H1 (cell line): ENCODE data around the gene ADH1B. TPM values are rescaled to one million over a fixed set of nuclear protein-coding genes. Genes with fewer than 3 reads are reported as not detected.

ENCODE experiments used
- CTCF ChIA-PET: fragments of 300-600 bp; sonication (Branson Sonifier 250); formaldehyde crosslinking; loops from one replicate; lab custom pipeline; 2021; ENCODE audit not compliant: partially characterized antibody; lab: Charles Lee
- POLR2A ChIA-PET: fragments of 300-600 bp; sonication (Branson Sonifier 250); formaldehyde crosslinking; loops from one replicate; lab custom pipeline; 2021; ENCODE audit warnings: inconsistent platforms; ENCODE audit not compliant: partially characterized antibody; lab: Charles Lee
- DNase-seq, 2 experiments: peaks; one replicate each; pipeline versions ENCODE4 v3.0.0 to v3.0.0-alpha.2; 2010 to 2022; ENCODE audit warnings: low spot score in 2 of 2, low read depth in 1 of 2, mixed read lengths in 1 of 2
- FAIRE-seq: peaks from 2 replicates; lab custom pipeline; 2011; peaks lifted over from hg19 to GRCh38; lab: Jason Lieb, UNC
- H2AFZ ChIP-seq: 2 replicates; pipeline ENCODE4 v1.8.1; 2012; ENCODE audit warnings: low read length, inconsistent platforms
- H2AK5ac ChIP-seq: 2 replicates; pipeline ENCODE4 v1.6.1; 2013; ENCODE audit warnings: low read depth, low read length
- H2BK120ac ChIP-seq: replicated peaks from 2 replicates; pipeline ENCODE3; 2013; ENCODE audit warnings: low read depth, low read length, inconsistent platforms
- H2BK12ac ChIP-seq: 2 replicates; pipeline ENCODE4 v1.6.1; 2013; ENCODE audit warnings: low read depth, low read length
- H2BK15ac ChIP-seq: 2 replicates; pipeline ENCODE4 v1.6.1; 2013; ENCODE audit warnings: low read length
- H2BK20ac ChIP-seq: 2 replicates; pipeline ENCODE4 v1.6.1; 2013; ENCODE audit warnings: low read length
- H2BK5ac ChIP-seq: 2 replicates; pipeline ENCODE4 v1.6.1; 2013; ENCODE audit warnings: low read depth, low read length
- H3K14ac ChIP-seq: 2 replicates; pipeline ENCODE4 v1.6.1; 2013; ENCODE audit warnings: inconsistent platforms; ENCODE audit not compliant: insufficient read length
- H3K18ac ChIP-seq: 2 replicates; pipeline ENCODE4 v1.6.1; 2013; ENCODE audit warnings: low read length; ENCODE audit errors: extremely low read depth
- H3K23ac ChIP-seq: 2 replicates; pipeline ENCODE4 v1.6.1; 2013; ENCODE audit warnings: inconsistent platforms; ENCODE audit not compliant: insufficient read length
- H3K23me2 ChIP-seq: 2 replicates; pipeline ENCODE4 v1.6.1; 2013; ENCODE audit warnings: low read depth, low read length
- H3K27ac ChIP-seq: 2 replicates; pipeline ENCODE4 v1.6.1; 2011; ENCODE audit warnings: low read depth, low read length, inconsistent platforms
- H3K27me3 ChIP-seq, 4 experiments: replicated peaks in 1 of 4; 1 replicate in 1 of 4; 2 replicates in 3 of 4; pipeline versions ENCODE4 v1.6.1 to v1.8.1; 2011 to 2013; ENCODE audit warnings: low read length in 3 of 4, mild to moderate bottlenecking in 3 of 4, inconsistent platforms in 2 of 4, mixed read lengths in 2 of 4, moderate library complexity in 1 of 4; ENCODE audit not compliant: control insufficient read depth in 3 of 4, insufficient read depth in 3 of 4; ENCODE audit errors: extremely low read depth in 1 of 4
- H3K36me3 ChIP-seq, 4 experiments: 2 replicates each; pipeline versions ENCODE4 v1.6.1 to v1.8.1; 2011 to 2013; ENCODE audit warnings: mild to moderate bottlenecking in 4 of 4, low read length in 3 of 4, moderate library complexity in 2 of 4, control low read depth in 1 of 4, inconsistent platforms in 1 of 4; ENCODE audit not compliant: insufficient read depth in 4 of 4, control insufficient read depth in 2 of 4
- H3K4ac ChIP-seq: replicated peaks from 2 replicates; pipeline ENCODE3; 2013; ENCODE audit warnings: low read length, low read depth, mixed read lengths, inconsistent platforms; ENCODE audit not compliant: insufficient read length
- H3K4me1 ChIP-seq, 4 experiments: replicated peaks in 1 of 4; 1 replicate in 1 of 4; 2 replicates in 3 of 4; pipeline versions ENCODE4 v1.6.1 to v1.8.1; 2011 to 2013; ENCODE audit warnings: low read length in 3 of 4, inconsistent platforms in 2 of 4, mixed read lengths in 1 of 4; ENCODE audit not compliant: insufficient read depth in 4 of 4, control insufficient read depth in 3 of 4
- H3K4me2 ChIP-seq, 2 experiments: 2 replicates each; pipeline versions ENCODE4 v1.6.1 to v1.8.1; 2011 to 2013; ENCODE audit warnings: low read depth in 2 of 2, low read length in 2 of 2, control low read depth in 1 of 2, inconsistent platforms in 1 of 2, mild to moderate bottlenecking in 1 of 2; ENCODE audit not compliant: insufficient read depth in 1 of 2
- H3K4me3 ChIP-seq, 4 experiments: fragments of 200-600, 300-600 bp in 1 of 4; sonication (generic), shearing (Covaris generic), sonication (Bioruptor Twin) in 1 of 4; 2 replicates each; pipeline versions ENCODE4 v1.5.1 to v1.8.1; 2011 to 2016; ENCODE audit warnings: low read length in 4 of 4, low read depth in 3 of 4, control low read depth in 2 of 4, inconsistent platforms in 2 of 4, mild to moderate bottlenecking in 2 of 4, mixed read lengths in 1 of 4, moderate library complexity in 1 of 4; ENCODE audit not compliant: insufficient read depth in 2 of 4; ENCODE audit errors: extremely low read depth in 1 of 4
- H3K56ac ChIP-seq: replicated peaks from 2 replicates; pipeline ENCODE3; 2013; ENCODE audit warnings: low read depth, mild to moderate bottlenecking, mixed read lengths, low read length, inconsistent platforms; ENCODE audit not compliant: insufficient read length
- H3K79me1 ChIP-seq: 2 replicates; pipeline ENCODE4 v1.6.1; 2013; ENCODE audit warnings: low read depth, low read length, control low read depth
- H3K79me2 ChIP-seq, 2 experiments: 2 replicates each; pipeline versions ENCODE4 v1.6.1 to v1.8.1; 2012 to 2013; ENCODE audit warnings: low read length in 2 of 2, mild to moderate bottlenecking in 2 of 2, inconsistent platforms in 1 of 2; ENCODE audit not compliant: insufficient read depth in 2 of 2, control insufficient read depth in 1 of 2
- H3K9ac ChIP-seq, 4 experiments: replicated peaks in 1 of 4; 1 replicate in 1 of 4; 2 replicates in 3 of 4; pipeline versions ENCODE4 v1.6.1 to v1.8.1; 2011 to 2013; ENCODE audit warnings: low read depth in 3 of 4, low read length in 3 of 4, control low read depth in 2 of 4, mild to moderate bottlenecking in 2 of 4, moderate library complexity in 2 of 4, inconsistent platforms in 1 of 4; ENCODE audit errors: extremely low read depth in 1 of 4
- H3K9me3 ChIP-seq, 2 experiments: 2 replicates each; pipeline versions ENCODE4 v1.6.1 to v1.8.1; 2012 to 2013; ENCODE audit warnings: mild to moderate bottlenecking in 2 of 2, moderate library complexity in 2 of 2, control low read depth in 1 of 2, inconsistent platforms in 1 of 2, low read depth in 1 of 2, low read length in 1 of 2, mixed read lengths in 1 of 2; ENCODE audit not compliant: insufficient read depth in 2 of 2
- H4K20me1 ChIP-seq, 2 experiments: replicated peaks in 1 of 2; 2 replicates each; pipeline versions ENCODE3 to v1.8.1; 2011 to 2013; ENCODE audit warnings: inconsistent platforms in 2 of 2, low read length in 2 of 2, mild to moderate bottlenecking in 1 of 2; ENCODE audit not compliant: insufficient read depth in 2 of 2, control insufficient read depth in 1 of 2
- H4K5ac ChIP-seq: 2 replicates; pipeline ENCODE4 v1.6.1; 2013; ENCODE audit warnings: low read length, low read depth, mixed read lengths, inconsistent platforms; ENCODE audit not compliant: insufficient read length
- H4K8ac ChIP-seq: 2 replicates; pipeline ENCODE4 v1.8.0; 2013; ENCODE audit warnings: mild to moderate bottlenecking, moderate library complexity, low read length, inconsistent platforms; ENCODE audit not compliant: insufficient read depth; ENCODE audit errors: extremely low read depth
- H4K91ac ChIP-seq: replicated peaks from 2 replicates; pipeline ENCODE3; 2013; ENCODE audit warnings: low read length, mixed read lengths, inconsistent platforms; ENCODE audit not compliant: insufficient read length
- CREB1 ChIP-seq: IDR thresholded peaks from 2 replicates; pipeline ENCODE4 v1.6.1; 2012; ENCODE audit warnings: inconsistent platforms
- CTBP2 ChIP-seq: IDR thresholded peaks from 2 replicates; pipeline ENCODE4 v1.7.0; 2011; ENCODE audit warnings: borderline replicate concordance, mild to moderate bottlenecking, moderate library complexity, mixed read lengths, low read length; ENCODE audit not compliant: insufficient read depth, insufficient read length
- GTF2F1 ChIP-seq: IDR thresholded peaks from 2 replicates; pipeline ENCODE4 v1.6.1; 2012; ENCODE audit warnings: low read depth, low read length, improper control_type of control experiment, borderline replicate concordance
- HDAC6 ChIP-seq: IDR thresholded peaks from one replicate; pipeline ENCODE4 v1.7.1; 2012; ENCODE audit warnings: low read depth, mild to moderate bottlenecking, inconsistent platforms, low read length, moderate library complexity
- POLR2AphosphoS5 ChIP-seq: IDR thresholded peaks from 2 replicates; pipeline ENCODE4 v1.6.1; 2011; ENCODE audit warnings: low read depth, low read length
- RBBP5 ChIP-seq: IDR thresholded peaks from 2 replicates; pipeline ENCODE4 v1.7.1; 2012; ENCODE audit warnings: low read depth, mild to moderate bottlenecking, inconsistent platforms, low read length, moderate library complexity, borderline replicate concordance
- RNF2 ChIP-seq: fragments of 200-900, 300-1000 bp; sonication (generic); IDR thresholded peaks from 2 replicates; pipeline ENCODE4 v1.7.1; 2016; ENCODE audit warnings: borderline replicate concordance, low read depth, mild to moderate bottlenecking, antibody characterized with exemption, low read length; ENCODE audit not compliant: poor library complexity, severe bottlenecking; ENCODE audit errors: missing control alignments
- SIRT6 ChIP-seq: IDR thresholded peaks from one replicate; pipeline ENCODE4 v1.7.1; 2012; ENCODE audit warnings: low read length, inconsistent platforms
- WGBS, 2 experiments: shearing (Covaris generic) in 1 of 2; methylation state at CpG; one replicate each; pipeline versions ENCODE4 v1.1.6 to v1.1.7; 2013 to 2015; ENCODE audit warnings: low lambda C conversion rate in 2 of 2, mixed read lengths in 2 of 2, inconsistent platforms in 1 of 2, low coverage in 1 of 2, missing lambda C conversion rate in 1 of 2; ENCODE audit not compliant: insufficient replicate concordance in 2 of 2, insufficient coverage in 1 of 2, insufficient read length in 1 of 2; ENCODE audit errors: extremely low coverage in 1 of 2, missing lambda C conversion rate in 1 of 2; 5-methylcytosine and 5-hydroxymethylcytosine counted together
- polyA plus RNA-seq, 7 experiments: library from polyadenylated mRNA; depleted of rRNA in 3 of 7; stranded (reverse) in 5 of 7; unstranded in 2 of 7; fragments of >200 nt in 5 of 7; fragments of 200-250 nt in 2 of 7; gene quantifications; 1 replicate in 5 of 7; 2 replicates in 1 of 7; 4 replicates in 1 of 7; pipeline versions ENCODE4 v1.2.1 to v1.2.3, GENCODE V29; 2011 to 2013; ENCODE audit warnings: missing spikeins in 2 of 7, mixed read lengths in 2 of 7
- total RNA-seq: library from RNA; stranded (reverse); fragmentation: NEBNext Ultra II Directional; extraction: Animal tissue kit (Norgen Biotek cat#: 25700); gene quantifications from 2 replicates; pipeline ENCODE4 v1.2.1, GENCODE V29; 2021

The ADH1B gene
- total and polyA plus RNA-seq, 2 of the 8 experiments (the other 6 are each of a cell fraction or from before 2014, with no cell fraction given): not detected

- Histone ChIP-seq H2AK5ac (no peak overlapping the region), H2BK5ac (no peak overlapping the region), H3K18ac (no peak overlapping the region), H3K79me1 (no peaks in the 10 kb centered on the region), H3K27ac (no peak overlapping the region), H3K79me2 (no peaks in the 10 kb centered on the region), H3K56ac (no peak overlapping the region), H3K14ac (no peak overlapping the region), H4K20me1 (no peaks in the 10 kb centered on the region), H4K8ac (no peak overlapping the region), H4K5ac (no peak overlapping the region), H2BK20ac (no peak overlapping the region), H3K4me2 (no peak overlapping the region), H3K9ac (no peak overlapping the region), H2BK12ac (no peak overlapping the region), H3K27me3 (no peaks in the 10 kb centered on the region), H2AFZ (no peak overlapping the region), H3K4me1 (no peaks in the 10 kb centered on the region), H3K23ac (no peak overlapping the region), H3K36me3 (no peaks in the 10 kb centered on the region; a peak in 1 of 8 replicates), H2BK120ac (no peak overlapping the region), H3K4me3 (no peak overlapping the region), H3K4ac (no peak overlapping the region), H3K23me2 (no peaks in the 10 kb centered on the region), H2BK15ac (no peak overlapping the region), H4K91ac (no peak overlapping the region), H3K9me3 (peaks cover 8% of the 10 kb centered on the region in 2 experiments; a peak in 3 of 4 replicates)
- POLR2A ChIA-PET: no interaction called here
- DNase-seq (no peak), FAIRE-seq (no peak)
- TF ChIP-seq GTF2F1: no peak
- TF ChIP-seq POLR2AphosphoS5: no peak
- TF ChIP-seq CTBP2: no peak
- TF ChIP-seq CREB1: no peak
- no peak for TF ChIP-seq RBBP5
- no peak for TF ChIP-seq SIRT6
- no peak for TF ChIP-seq HDAC6
- no peak for TF ChIP-seq RNF2
- WGBS, 2 experiments: 50% methylated on average over 2 of the region's 2 CpGs; no CpG with 5 or more reads in 1 of the 2 experiments
- CTCF ChIA-PET: interaction anchor here (0.5 to 1.3 kb wide), 3 partner anchors 19 to 144 kb away, joined by 3 read pairs; no protein-coding TSS in a partner anchor
These were observed 36.7 kb upstream of the ADH1B start for GRCh38 chr4:99357948-99358347.
